K562 (cell line): ENCODE measurements around the gene PPIH. TPM values are rescaled to one million over a fixed set of nuclear protein-coding genes. Genes with fewer than 3 reads are reported as not detected.

Experiments
- CREB1 ChIP-seq, 2 experiments: sonication (generic) in 1 of 2; formaldehyde crosslinking in 1 of 2; IDR thresholded peaks; 2 replicates each; pipeline versions ENCODE4 v1.6.1 to v1.8.0; 2012 to 2022; ENCODE audit warnings: inconsistent platforms in 1 of 2, mild to moderate bottlenecking in 1 of 2, missing genetic modification reagents in 1 of 2, moderate library complexity in 1 of 2
- CTCF ChIP-seq, 3 experiments: IDR thresholded peaks in 2 of 3; conservative IDR thresholded peaks in 1 of 3; 2 replicates each; pipeline ENCODE4 v1.5.1; 2011 to 2012; ENCODE audit warnings: low read length in 3 of 3, mild to moderate bottlenecking in 3 of 3, control low read depth in 2 of 3, improper control_type of control experiment in 1 of 3, inconsistent platforms in 1 of 3, low read depth in 1 of 3, mixed read lengths in 1 of 3, moderate library complexity in 1 of 3; ENCODE audit not compliant: insufficient read depth in 2 of 3
- GABPB1 ChIP-seq: sonication (generic); formaldehyde crosslinking; IDR thresholded peaks from 2 replicates; pipeline ENCODE4 v1.8.0; 2022; ENCODE audit warnings: mild to moderate bottlenecking, missing genetic modification reagents
- MAFF ChIP-seq: IDR thresholded peaks from 2 replicates; pipeline ENCODE4 v1.6.1; 2012; ENCODE audit warnings: low read length, improper control_type of control experiment
- NONO ChIP-seq, 2 experiments: fragments of 200-400 bp in 1 of 2; fragments of 450-650 bp in 1 of 2; formaldehyde crosslinking in 1 of 2; IDR thresholded peaks; 2 replicates each; pipeline ENCODE4 v1.6.1; 2017; ENCODE audit warnings: low read depth in 2 of 2, mild to moderate bottlenecking in 2 of 2, moderate library complexity in 2 of 2, low read length in 1 of 2
- PCBP1 ChIP-seq: fragments of 200-400 bp; formaldehyde crosslinking; IDR thresholded peaks from 2 replicates; pipeline ENCODE4 v1.6.1; 2018; ENCODE audit warnings: mild to moderate bottlenecking, low read depth, low read length; ENCODE audit not compliant: poor library complexity, severe bottlenecking
- PHF8 ChIP-seq: fragments of 200-600 bp; sonication (generic); IDR thresholded peaks from 2 replicates; pipeline ENCODE4 v1.6.1; 2012; ENCODE audit warnings: mixed run types, mild to moderate bottlenecking, inconsistent platforms, low read length, moderate library complexity, borderline replicate concordance
- PTBP1 ChIP-seq: fragments of 200-400 bp; formaldehyde crosslinking; IDR thresholded peaks from 2 replicates; pipeline ENCODE4 v1.6.1; 2017; ENCODE audit warnings: low read depth, low read length
- REST ChIP-seq, 2 experiments: fragments of 450-650 bp; formaldehyde crosslinking in 1 of 2; IDR thresholded peaks; 2 replicates each; pipeline versions ENCODE4 v1.4.0 to v1.6.1; 2014 to 2020; ENCODE audit warnings: mild to moderate bottlenecking in 2 of 2, borderline replicate concordance in 1 of 2, low read depth in 1 of 2
- TAF1 ChIP-seq: IDR thresholded peaks from 2 replicates; pipeline ENCODE4 v1.6.1; 2011; ENCODE audit warnings: mild to moderate bottlenecking, low read length, moderate library complexity; ENCODE audit not compliant: insufficient read depth, control insufficient read depth, severe bottlenecking; ENCODE audit errors: extremely low read depth
- TCF7 ChIP-seq: sonication (generic); IDR thresholded peaks from 2 replicates; pipeline ENCODE4 v1.6.1; 2016; ENCODE audit warnings: antibody characterized with exemption, borderline replicate concordance
- U2AF2 ChIP-seq: fragments of 200-400 bp; formaldehyde crosslinking; optimal IDR thresholded peaks from 2 replicates; pipeline ENCODE3; 2017; ENCODE audit warnings: low read depth, mild to moderate bottlenecking, low read length
- XRCC5 ChIP-seq: fragments of 200-400 bp; formaldehyde crosslinking; IDR thresholded peaks from 2 replicates; pipeline ENCODE4 v1.6.1; 2017; ENCODE audit warnings: low read depth, mild to moderate bottlenecking, low read length
- ZFPM2 ChIP-seq: fragments of 250-450 bp; sonication (Bioruptor Pico); IDR thresholded peaks from 2 replicates; pipeline ENCODE4 v1.5.1; 2022; ENCODE audit warnings: mild to moderate bottlenecking
- ZNF316 ChIP-seq: fragments of 450-650 bp; IDR thresholded peaks from 2 replicates; pipeline ENCODE4 v1.6.1; 2016
- ZNF436 ChIP-seq: fragments of 250-450, 450-650 bp; sonication (Bioruptor Pico); formaldehyde crosslinking; IDR thresholded peaks from 2 replicates; pipeline ENCODE4 v1.7.0; 2020; ENCODE audit warnings: mild to moderate bottlenecking
- ZNF584 ChIP-seq: fragments of 200-800 bp; sonication (Bioruptor generic); IDR thresholded peaks from 2 replicates; pipeline ENCODE4 v1.6.1; 2016; ENCODE audit warnings: low read depth, mild to moderate bottlenecking, missing genetic modification characterization, missing compliant biosample characterization
- polyA plus RNA-seq, 8 experiments: library from polyadenylated mRNA; depleted of rRNA in 4 of 8; stranded (reverse) in 5 of 8; unstranded in 3 of 8; fragments of >200 nt; fragmentation: Nextera tagmentation in 2 of 8; fragmentation: Illumina TruSeq in 1 of 8; extraction: Ambion mirVana in 2 of 8; extraction: Trizol in 1 of 8; gene quantifications; 2 replicates each; pipeline versions ENCODE4 v1.2.1 to v1.2.3, GENCODE V29; 2011 to 2014; ENCODE audit warnings: inconsistent platforms in 1 of 8, missing spikeins in 1 of 8
- total RNA-seq, 7 experiments: library from RNA; depleted of rRNA in 6 of 7; stranded (reverse); fragments of >200 nt in 6 of 7; fragmentation: Illumina TruSeq in 2 of 7; extraction: Trizol in 2 of 7; gene quantifications; 2 replicates each; pipeline versions ENCODE4 v1.2.1 to v1.2.3, GENCODE V29; 2011 to 2021; ENCODE audit warnings: low replicate concordance in 1 of 7

The PPIH gene
- total and polyA plus RNA-seq, 9 of the 15 experiments (the other 6 are each of a cell fraction or from before 2014, with no cell fraction given), result 197 to 470 (median 277) TPM

- TF ChIP-seq REST (IDR thresholded peaks at IDR 0.05; ENCODE audit: borderline replicate concordance) (peak; percentile 95), REST (CRISPR knock-in tag; IDR thresholded peaks at IDR 0.05; ENCODE audit: low read depth) (peak; percentile 72; the same call in 1 of the 2 replicates), ZNF436 (CRISPR knock-in tag) (no peak), ZNF584 (CRISPR knock-in tag) (no peak), NONO (IDR thresholded peaks at IDR 0.05; ENCODE audit: low read depth in 2 of 2, low read length in 1 of 2) (no peak; a peak in 1 of 4 replicates), CTCF (IDR thresholded peaks at IDR 0.05 in 2 of 3, conservative IDR thresholded peaks at IDR 0.05 in 1 of 3; ENCODE audit: insufficient read depth in 2 of 3, low read depth in 1 of 3, low read length in 3 of 3) (no peak), ZFPM2 (CRISPR knock-in tag) (no peak), CREB1 (IDR thresholded peaks at IDR 0.05) (peak; percentile 50), CREB1 (CRISPR knock-in tag; IDR thresholded peaks at IDR 0.05) (no peak), ZNF316 (no peak), XRCC5 (peak; percentile 86; the same call in 1 of the 2 replicates), U2AF2 (no peak), PHF8 (peak; percentile 89), GABPB1 (CRISPR knock-in tag) (peak; percentile 89), MAFF (no peak), TCF7 (0 out of 2 replicates have a peak, but pooled peaks have one; percentile 27), TAF1 (peak; percentile 97), PCBP1 (no peak), PTBP1 (0 out of 2 replicates have a peak, but pooled peaks have one; percentile 11)
These were observed 23.7 kb downstream of the PPIH start, which contains the start of gene YBX1 (continued) for GRCh38 chr1:42681741-42682483.
